Mammary epithelial cell (primary cell): Measurements from ENCODE around the gene RBP5.

ENCODE experiments used
- EZH2 ChIP-seq: IDR thresholded peaks from 2 replicates; pipeline ENCODE4 v1.6.1; 2012; ENCODE audit warnings: low read length, inconsistent platforms, borderline replicate concordance
- TF ChIP-seq, protein P1 (sequence below), 2 donors: IDR thresholded peaks in 1 of 2; conservative IDR thresholded peaks in 1 of 2; 2 replicates each; pipeline ENCODE4 v1.5.1; 2011 to 2012; ENCODE audit warnings: inconsistent platforms in 2 of 2, low read length in 2 of 2, mild to moderate bottlenecking in 2 of 2, control low read depth in 1 of 2, low read depth in 1 of 2; ENCODE audit not compliant: insufficient read depth in 1 of 2; ENCODE audit errors: extremely low read depth in 1 of 2

DNA sequence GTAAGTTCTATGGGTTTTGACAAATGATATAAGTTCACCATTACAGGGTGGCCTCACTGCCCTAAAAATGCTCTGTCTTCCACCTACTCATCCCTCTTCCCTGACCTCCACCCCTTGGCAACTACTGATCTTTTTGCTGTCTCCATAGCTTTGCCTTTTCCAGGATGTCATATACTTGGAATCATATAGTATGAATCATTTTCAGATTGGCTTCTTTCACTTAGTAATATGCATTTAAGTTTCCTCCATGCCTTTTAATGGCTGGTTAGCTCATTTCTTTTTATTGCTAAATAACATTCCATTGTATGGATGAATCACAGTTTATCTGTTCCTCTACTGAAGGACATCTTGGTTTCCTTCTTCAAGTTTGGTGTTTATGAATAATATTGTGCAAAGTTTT, 46.8 kb upstream of the RBP5 start:
- TF ChIP-seq, protein P1, sequence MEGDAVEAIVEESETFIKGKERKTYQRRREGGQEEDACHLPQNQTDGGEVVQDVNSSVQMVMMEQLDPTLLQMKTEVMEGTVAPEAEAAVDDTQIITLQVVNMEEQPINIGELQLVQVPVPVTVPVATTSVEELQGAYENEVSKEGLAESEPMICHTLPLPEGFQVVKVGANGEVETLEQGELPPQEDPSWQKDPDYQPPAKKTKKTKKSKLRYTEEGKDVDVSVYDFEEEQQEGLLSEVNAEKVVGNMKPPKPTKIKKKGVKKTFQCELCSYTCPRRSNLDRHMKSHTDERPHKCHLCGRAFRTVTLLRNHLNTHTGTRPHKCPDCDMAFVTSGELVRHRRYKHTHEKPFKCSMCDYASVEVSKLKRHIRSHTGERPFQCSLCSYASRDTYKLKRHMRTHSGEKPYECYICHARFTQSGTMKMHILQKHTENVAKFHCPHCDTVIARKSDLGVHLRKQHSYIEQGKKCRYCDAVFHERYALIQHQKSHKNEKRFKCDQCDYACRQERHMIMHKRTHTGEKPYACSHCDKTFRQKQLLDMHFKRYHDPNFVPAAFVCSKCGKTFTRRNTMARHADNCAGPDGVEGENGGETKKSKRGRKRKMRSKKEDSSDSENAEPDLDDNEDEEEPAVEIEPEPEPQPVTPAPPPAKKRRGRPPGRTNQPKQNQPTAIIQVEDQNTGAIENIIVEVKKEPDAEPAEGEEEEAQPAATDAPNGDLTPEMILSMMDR (conservative IDR thresholded peaks at IDR 0.05 in 1 of 2, IDR thresholded peaks at IDR 0.05 in 1 of 2; ENCODE audit: extremely low read depth in 1 of 2, insufficient read depth in 1 of 2, low read depth in 1 of 2, low read length in 2 of 2): no peak
- no peak for TF ChIP-seq EZH2
